DOHH2 (cell line): ENCODE results near the gene GPRC5D.

ENCODE experiments used
- CTCF ChIP-seq: fragments of 200-600 bp; sonication (generic); IDR thresholded peaks from one replicate; pipeline ENCODE4 v1.5.1; 2014; ENCODE audit warnings: antibody characterized with exemption, mild to moderate bottlenecking, low read depth, low read length; ENCODE audit not compliant: poor library complexity, severe bottlenecking
- EZH2phosphoT487 ChIP-seq: fragments of 200-600 bp; sonication (generic); IDR thresholded peaks from 2 replicates; pipeline ENCODE4 v1.6.1; 2017; ENCODE audit warnings: borderline replicate concordance, mild to moderate bottlenecking, antibody characterized with exemption, low read length, moderate library complexity, mixed read lengths

GRCh38 chr12:12999959-13000615 is 48.1 kb upstream of the GPRC5D start, which contains the start of gene HEBP1:
- no peak for TF ChIP-seq EZH2phosphoT487
- TF ChIP-seq CTCF = no peak
